HG03432 (cell line): ENCODE data around the gene MTERF4.

Experiments used
- ATAC-seq: cut with Tn5 transposase; IDR thresholded peaks from one replicate; pipeline ENCODE4 v1.9.1; 2021; ENCODE audit warnings: mild to moderate bottlenecking, moderate library complexity; ENCODE audit not compliant: unreplicated experiment

MTERF4 gene

DNA sequence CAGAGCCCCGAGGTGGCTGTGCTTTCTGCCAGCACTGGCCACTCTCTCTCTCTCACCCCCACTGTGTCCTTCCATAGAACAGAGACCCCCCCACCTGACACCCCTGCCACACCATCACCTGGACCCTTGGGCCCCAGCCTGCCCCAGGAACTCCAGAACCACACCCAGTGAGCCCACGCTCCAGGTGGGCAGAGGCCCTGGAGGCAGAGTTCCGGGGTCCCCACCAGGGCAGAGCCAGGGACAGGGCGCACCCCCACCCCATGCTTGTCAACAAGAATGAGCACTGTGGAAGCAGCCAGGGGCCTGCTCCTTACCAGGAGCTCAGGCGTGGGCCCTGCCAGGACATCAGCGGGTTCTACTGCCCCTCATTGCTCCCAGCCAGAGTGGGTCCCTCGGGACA, 32.6 kb upstream of the MTERF4 start:
- no peak for ATAC-seq

DNA sequence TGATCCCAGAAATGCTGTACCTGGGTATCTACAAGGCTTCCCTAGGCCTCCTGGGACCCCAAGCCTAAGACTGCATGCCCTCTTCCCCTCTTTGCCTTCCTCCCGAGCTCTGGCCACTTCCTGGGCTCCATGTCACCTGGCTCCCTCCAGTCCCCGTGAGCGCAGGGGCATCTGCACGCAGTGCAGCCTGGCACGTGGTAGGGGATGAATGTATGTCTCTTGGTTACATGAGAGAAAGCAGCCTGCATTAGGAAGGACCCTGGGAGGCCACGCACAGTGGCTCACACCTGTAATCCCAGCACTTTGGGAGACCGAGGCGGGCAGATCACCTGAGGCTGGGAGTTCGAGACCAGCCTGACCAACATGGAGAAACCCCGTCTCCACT, 31.3 kb upstream of the MTERF4 start:
- ATAC-seq, result no peak

DNA sequence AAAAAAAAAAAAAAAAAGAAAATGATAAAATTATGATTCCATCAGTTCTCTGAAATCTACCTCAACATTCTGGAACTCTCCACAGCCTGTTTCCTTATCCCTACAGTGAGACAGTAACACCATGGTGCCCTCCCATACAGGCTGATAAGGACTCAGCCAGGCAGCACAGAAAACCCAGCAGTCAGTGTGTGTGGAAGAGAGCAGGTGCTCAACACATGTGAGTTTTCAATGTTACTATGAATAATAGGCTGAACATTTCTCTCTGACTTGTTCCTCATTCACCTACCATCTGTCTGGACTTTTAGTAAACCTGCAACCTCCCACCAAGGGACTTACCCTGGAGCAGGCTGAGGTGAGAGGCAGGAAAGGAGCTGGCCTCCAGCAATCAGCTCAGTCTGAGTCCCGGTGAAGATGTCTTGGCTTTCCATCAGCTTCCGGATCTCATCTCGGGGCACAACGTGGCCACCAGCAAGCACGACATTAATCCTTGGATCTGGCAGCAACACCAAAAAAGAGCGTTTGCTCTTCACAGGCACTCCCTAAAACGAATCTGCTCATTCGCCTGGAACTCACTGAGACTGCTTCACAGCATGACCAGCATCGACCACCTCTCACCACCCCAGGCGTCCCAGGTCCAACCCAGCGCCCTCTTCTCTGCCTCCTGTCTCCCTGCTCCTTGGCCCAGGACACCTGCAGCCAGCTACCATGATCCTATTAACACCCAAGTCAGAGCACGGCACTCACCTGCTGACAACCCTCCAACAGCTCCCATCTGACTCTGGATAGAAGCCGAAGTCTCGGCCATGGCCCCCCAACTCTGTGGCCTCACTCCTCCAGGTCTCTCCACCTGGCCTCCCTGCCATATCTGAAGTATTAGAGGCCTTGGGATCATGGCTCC, 30.7 kb upstream of the MTERF4 start:
- ATAC-seq, result no peak

DNA sequence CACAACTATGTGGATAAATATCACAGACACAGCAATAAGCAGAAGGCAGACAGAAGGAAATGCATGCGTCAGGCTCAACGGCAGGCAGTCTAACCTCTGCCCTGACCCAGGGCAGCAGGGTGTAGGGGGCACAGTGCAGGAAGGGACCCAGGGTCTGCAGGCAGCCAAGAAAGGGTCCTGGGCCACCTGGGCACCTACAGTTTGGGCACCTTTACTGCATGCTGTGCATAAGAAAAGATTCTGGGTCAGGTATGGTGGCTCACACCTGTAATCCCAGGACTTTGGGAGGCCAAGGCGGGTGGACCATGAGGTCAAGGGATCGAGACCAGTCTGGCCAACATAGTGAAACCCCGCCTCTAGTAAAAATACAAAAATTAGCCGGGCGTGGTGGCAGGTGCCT, 29.4 kb upstream of the MTERF4 start:
- ATAC-seq, result no peak

DNA sequence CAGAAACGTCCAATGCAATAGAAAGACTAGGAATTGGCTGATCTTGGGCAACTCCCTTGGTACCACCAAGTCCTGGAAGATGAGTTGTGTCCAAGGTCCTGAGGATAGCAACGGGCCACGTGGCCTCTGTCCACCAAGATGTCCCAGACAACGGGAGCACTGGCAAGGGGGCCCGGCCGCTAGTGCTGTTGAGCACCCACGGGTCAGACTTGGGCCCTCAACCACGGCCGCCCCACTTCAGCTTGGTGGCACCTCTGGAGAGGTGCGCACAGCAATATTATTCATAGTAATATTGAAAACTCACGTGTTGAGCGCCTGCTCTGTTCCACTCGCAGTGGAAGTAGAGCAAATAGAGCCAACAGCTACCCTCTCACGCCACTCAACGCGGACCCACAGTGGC, 28.2 kb upstream of the MTERF4 start:
- ATAC-seq, result no peak

DNA sequence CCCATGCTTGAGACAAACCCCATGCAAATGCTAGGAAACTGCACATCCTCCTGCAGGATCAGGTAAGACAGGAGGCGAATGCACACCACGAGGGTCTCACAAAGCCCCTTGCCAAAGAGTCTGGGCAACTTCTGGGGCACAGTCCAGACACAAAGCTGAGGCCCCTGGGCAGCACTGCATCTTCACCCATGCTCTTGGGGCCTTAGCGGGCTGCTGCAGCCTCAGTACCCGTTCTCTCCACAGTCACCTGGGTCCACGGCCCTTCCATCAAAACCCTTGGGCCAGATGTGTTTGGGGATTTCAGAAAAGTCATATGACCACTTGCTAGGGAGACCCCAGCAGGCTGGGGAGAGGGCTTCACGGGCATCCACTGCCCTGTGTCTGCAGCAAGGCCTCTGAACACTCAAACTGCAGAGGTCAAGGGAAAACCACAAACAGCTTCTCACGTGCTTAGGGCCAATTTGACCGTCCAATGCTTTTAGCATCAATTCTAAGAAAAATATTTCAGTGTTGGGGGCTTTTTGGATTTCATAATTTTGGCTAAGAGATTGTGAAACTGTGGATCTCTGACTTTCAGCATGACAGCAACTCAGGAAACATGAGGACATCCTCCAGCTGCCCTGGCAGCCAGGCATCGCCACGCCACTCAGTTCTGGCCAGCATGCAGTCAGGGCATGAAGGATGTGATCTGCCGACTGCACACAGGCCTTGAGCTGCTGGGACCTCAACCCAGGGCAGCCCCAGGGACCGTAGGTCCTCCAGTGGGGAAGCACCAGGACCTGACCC, 27.2 kb upstream of the MTERF4 start:
- ATAC-seq, result no peak

DNA sequence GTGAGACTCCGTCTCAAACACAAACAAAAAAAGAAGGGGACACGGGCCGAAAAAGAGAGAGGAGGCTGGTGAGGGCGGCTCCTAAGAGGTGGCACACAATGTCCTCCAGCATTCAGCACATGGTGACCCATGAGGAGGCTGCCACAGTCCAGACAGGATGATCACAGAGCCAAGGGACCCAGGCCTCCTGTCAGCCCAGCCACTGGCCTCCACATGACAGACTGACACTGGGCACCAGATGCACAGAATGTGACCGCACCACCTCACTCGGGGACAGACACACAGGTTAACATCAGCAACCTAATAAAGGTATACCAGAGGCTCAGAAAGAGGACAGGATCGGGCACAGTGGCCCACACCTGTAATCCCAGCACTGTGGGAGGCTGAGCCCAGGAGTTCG, 26.2 kb upstream of the MTERF4 start:
- no peak for ATAC-seq

DNA sequence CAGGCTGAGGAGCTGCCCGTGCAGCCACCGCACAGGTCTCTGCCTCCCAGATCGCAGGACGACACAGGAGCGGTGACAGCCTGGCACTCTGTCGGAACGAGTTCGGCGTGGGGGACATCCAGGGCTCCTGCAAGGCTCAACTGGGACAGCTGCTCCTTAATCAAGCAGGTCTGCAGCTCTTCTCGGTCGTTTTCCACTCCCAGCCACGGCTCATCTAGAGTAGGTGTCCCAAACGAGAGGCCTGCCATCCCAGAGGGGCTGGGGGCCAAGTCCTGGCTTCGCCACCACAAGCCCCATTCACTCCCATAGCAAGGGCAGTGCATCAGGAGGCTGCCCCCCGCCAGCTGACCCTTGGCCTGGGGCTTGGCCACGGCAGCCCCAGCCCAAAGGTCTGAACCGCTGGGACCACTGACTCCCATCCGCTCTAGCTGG, 24.7 kb upstream of the MTERF4 start:
- no peak for ATAC-seq

DNA sequence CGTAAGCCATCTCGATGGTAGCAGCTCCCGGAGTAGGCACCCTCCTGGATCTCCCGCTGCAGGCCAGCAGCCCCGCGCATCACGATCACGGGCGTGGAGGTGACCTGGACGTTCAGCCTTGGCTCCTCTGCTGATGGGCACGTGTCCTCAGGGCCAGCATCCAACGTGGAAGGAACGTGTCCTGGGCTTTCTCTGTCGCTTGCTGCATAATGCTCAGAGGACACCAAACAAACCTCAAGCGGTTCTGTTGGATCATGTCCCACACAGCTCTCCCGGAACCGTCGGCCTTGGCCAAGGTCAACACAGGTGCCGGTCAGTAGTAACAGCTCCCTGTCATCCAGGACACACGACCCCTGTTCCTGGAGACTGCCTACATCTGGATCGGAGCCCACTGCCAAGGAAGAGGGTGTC, 24.1 kb upstream of the MTERF4 start:
- ATAC-seq, result no peak

DNA sequence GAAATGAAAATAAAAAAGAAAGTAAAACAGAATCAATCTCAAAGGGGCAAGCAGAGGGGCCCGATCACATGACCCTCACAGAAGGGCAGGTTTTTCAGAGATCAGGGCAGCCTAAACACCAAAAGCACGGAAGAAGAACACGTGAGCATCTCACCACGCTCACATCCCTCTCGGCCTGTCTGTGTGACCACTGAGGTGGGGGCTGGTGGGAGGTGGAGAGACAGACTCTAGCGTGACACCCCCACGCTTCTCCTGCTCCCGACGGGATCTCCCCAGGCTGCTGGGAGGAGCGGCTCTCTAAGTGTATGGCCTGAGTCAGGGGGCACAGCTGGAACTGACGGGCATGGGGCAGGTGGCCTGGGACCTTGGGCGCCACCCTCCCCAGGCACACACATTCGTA, 23.5 kb upstream of the MTERF4 start:
- no peak for ATAC-seq

DNA sequence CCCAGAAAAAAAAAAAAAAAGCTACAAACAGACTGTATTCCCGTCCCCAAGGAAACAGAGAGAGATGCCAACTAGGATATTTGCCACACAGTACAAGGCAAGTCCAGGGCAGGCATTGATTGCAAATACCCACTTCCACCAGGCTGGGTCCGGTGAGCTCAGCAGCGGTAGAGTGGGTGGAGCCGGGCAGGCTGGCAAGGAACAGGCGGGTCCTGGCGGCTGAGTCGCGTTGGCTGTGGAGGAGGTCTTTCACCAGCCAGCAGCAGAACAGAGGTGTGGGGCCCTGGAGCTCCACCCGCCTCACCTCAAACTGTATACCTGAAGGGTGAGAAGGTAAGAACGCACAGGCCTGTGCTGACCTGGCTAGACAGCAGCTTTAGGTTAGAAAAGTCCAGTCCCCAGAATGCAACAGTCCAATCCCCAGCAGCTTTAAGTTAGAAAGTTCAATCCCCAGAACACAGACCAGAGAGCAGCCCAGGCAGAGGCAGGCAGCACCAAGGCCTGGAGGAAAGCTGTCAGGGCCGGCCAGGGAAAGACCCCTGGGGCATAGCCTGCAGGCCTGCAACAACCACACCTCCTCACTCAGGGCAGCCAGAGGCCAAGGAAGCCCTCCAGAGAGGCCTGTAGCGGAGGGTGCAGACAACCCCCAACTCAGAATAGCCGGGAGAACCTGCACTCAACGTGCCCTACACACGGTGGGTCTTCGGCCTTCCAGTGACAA, 21.9 kb upstream of the MTERF4 start:
- ATAC-seq, result no peak

DNA sequence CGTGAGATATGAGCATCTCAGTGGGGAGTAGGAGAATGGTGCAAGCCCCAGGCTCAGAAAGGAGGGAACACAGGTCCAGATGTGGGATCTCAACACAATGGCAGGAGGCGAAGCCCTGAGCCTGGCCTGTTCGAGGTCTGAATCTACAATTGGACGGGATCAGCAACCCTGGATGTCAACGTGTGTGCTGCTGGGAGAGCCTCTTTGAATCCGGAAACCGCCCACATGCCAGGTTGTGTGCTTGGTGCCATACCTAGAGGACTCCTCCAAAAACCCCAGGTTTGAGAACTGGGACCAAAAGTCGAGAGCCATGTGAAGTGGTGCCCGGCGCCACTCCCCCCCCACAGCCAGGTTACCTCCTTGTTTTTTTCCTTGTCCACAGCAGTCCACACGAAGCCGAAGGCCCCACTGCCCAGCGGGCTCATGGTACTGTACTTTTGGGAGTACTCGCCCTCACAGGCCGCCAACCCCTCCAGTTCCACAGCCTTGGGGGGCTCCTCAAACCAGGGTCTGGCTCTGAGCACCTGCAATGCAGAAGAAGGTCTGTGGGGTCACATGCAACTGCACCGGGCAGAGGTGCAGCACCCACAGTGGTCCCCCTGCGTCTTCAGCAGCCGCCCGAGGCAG, 20.4 kb upstream of the MTERF4 start:
- ATAC-seq, result no peak

DNA sequence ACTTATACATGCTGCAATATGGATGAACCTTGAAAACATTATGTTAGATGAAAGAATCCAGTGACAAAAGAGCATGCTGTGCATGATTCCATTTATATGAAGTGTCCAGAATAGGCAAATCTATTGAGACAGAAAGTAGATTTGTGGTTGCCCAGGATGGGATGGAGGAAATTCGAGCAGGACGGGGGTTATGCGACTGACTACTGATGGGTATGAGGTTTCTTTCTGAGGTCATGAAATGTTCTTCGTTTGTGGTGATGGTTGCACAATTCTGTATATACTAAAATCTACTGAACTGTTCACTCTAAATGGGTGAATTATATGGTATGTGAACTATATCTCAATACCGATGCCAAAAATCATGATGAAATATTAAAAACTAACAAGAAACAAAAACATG, 18.9 kb upstream of the MTERF4 start:
- ATAC-seq, result no peak

DNA sequence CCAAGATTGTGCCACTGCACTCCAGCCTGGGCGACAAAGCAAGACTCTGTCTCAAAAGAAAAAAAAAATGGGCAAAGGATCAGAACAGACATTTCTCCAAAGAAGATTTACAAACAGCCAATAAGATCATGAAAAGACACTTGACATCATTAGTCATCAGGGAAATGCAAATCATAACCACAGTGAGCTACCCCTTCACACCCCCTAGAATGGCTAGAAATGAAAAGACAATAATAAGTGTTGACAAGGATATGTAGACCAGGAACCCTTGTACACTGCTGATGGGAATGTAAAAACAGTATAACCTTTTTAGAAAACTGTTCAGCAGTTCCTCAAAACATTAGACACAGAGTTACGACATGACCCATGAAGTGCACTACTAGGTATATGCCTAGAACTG, 18.4 kb upstream of the MTERF4 start:
- no peak for ATAC-seq

DNA sequence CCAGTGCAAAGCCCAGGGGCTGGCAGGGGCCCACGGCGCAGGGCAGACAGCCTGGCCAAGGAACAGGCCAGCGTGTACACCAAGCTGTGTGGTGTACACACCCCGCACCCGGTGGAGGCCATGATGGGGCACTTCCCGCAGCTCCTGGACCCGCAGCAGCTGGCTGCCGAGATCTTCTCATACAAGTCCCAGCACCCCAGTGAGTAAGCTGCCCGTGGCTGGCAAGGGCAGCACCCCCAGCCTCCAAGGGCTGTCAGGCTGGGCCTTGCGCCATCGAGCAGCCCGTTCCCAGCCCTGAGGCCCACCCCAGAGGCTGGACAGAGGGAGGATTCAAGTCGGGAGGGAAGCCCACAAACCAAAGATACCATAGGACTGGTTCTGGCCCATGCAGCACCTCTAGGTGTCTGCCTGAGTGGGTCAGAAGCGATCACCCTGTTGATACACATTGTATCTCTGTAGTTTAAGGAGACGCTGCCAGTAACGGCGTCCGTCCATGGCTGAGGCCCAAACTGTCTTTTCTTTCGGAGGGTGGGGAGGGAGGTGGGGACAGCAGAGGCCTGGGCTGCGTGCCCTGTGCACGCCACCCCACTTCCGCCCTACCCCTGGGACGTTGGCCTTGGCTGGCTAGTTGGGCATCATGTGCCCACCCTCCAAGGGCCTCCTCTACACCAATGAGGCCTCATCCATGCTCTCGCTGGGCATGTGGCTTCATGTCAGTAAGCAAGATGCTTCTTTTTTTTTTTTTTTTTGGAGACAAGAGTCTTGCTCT, 16.8 kb upstream of the MTERF4 start:
- no peak for ATAC-seq

DNA sequence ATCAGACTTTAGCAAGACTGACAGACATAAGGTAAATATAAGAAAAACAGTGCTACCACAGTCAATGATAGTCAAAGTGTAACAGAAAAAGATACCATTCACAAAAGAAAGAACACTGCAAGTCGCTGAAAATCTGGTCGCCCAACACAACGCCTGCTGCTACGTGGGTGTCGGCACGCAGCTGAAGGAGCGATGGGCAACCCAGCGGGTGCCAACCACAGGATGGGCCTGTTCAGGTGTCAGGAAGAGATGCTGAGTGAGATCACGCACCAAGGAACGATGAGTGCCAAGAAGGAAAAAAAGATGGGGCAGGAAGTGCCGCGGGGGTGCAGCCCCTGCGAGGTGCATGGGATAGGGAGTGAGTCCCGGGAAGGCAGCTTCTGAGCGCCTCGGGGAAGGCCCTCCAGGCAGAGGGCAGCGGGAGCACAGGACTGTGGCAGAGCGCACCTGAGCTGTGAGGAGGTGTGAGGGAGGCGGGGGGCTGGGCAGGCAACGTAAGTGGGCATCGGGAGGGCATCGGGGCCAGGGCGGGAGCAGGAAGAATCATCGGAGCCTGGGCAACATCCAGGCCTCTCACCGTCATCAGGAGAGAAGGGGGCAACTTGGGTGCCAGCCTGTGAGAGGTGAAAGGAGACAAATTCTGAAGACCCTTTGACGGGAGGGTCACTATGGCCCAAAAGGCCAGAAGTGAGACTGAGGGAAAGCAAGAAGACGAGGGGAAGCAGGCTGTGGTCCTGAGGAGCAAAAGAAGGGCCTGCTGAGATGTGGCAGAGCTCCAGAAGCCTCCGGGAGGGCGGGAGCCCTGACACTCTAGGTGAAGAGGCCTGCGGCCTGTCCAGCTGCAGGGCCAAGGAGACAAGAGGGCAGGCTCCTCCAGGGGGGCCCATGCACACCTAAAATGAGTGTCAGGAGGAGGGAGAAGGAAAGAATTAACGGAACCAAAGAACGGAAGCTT, 14.8 kb upstream of the MTERF4 start:
- ATAC-seq, result no peak

DNA sequence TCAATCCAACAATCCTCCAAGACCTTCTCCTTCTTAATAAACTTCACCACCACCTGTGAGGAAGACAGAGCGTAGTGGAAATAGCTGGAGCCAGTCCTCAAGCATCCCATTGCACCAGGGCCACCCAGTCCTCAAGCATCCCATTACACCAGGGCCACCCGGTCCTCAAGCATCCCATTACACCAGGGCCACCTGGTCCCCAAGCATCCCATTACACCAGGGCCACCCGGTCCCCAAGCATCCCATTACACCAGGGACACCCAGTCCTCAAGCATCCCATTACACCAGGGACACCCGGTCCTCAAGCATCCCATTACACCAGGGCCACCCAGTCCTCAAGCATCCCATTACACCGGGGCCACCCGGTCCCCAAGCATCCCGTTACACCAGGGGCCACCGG, 13.3 kb upstream of the MTERF4 start:
- ATAC-seq, result no peak

DNA sequence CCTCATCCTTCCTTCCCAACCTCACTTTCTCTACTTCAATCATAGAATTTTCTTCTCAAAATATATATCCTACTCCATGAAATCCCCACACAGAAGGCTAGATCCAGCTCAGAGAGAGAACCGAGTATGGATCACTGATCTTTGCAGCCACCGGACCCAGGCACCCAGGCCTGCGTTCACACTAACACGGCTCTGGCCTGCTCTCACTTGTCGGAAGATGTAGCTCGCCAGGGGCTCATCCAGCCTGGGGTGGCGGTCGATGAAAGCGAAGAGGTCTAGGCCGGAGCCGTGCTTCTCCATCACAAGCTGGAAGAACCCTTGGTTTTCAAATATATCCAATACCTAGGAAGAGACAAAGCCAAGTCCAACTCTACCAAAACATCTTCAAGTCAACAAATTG, 12.7 kb upstream of the MTERF4 start:
- no peak for ATAC-seq

DNA sequence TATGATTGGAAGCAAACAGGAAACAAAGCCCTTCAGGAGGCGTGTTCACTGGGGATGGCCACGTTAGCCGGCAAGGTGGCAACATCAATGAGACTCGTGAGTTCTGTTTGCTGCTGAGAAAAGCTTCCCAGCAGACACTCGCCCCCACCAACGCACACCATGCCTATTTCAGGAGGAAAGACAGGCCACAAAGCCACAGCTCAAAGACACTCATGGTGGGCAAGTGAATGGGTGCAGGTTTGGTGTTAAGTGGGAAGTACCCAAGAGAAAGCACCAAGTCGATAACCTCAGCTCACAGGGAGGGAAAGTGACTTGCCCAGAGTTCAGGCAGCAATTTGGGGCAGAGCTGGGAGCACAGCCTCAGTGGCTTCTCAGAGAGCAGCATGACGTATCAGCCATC, 10.5 kb upstream of the MTERF4 start:
- no peak for ATAC-seq
